ENCODE data around the gene DGKI. TPM values are rescaled to one million over a fixed set of nuclear protein-coding genes. Genes with fewer than 3 reads are reported as not detected.

The DGKI gene
- total RNA-seq, 1 experiment from 2014 or later: 0.15 TPM

GRCh38 chr7:137882806-137883205, 36.0 kb upstream of the DGKI start:
- Histone ChIP-seq H3K9me2 (ENCODE audit: insufficient read depth) (no peaks in the 10 kb centered on the region), H3K36me3 (ENCODE audit: control insufficient read depth in 1 of 2, insufficient read depth in 2 of 2, low read length in 2 of 2) (peaks cover 0 to 5% of the 10 kb centered on the region in 2 experiments; a peak in 2 of 4 replicates), H3K27ac (ENCODE audit: low read depth, low read length) (peak overlapping the region; percentile 48), H2AFZ (ENCODE audit: low read depth, low read length, poor library complexity, severe bottlenecking) (no peak overlapping the region), H4K20me1 (ENCODE audit: insufficient read depth) (no peaks in the 10 kb centered on the region), H3K79me2 (ENCODE audit: insufficient read depth, low read length) (no peaks in the 10 kb centered on the region), H3K4me3 (replicated peaks in 1 of 2; ENCODE audit: low read depth in 1 of 2, low read length in 2 of 2) (no peak overlapping the region; a peak in 1 of 4 replicates), H3K9me3 (ENCODE audit: control insufficient read depth in 1 of 2, insufficient read depth in 1 of 2, low read depth in 1 of 2, low read length in 2 of 2) (no peaks in the 10 kb centered on the region), H3K4me1 (ENCODE audit: control insufficient read depth in 1 of 2, insufficient read depth in 2 of 2, low read length in 2 of 2) (peaks cover 16 to 23% of the 10 kb centered on the region in 2 experiments), H3K9ac (ENCODE audit: low read length) (peak overlapping the region; percentile 34; the same call in 1 of the 2 replicates), H3K4me2 (ENCODE audit: low read length) (peak overlapping the region; percentile 80), H3K27me3 (ENCODE audit: insufficient read depth, low read length) (no peaks in the 10 kb centered on the region)
- TF ChIP-seq REST (IDR thresholded peaks at IDR 0.05; ENCODE audit: low read depth): no peak
- TF ChIP-seq SP1 (IDR thresholded peaks at IDR 0.05; ENCODE audit: low read depth): peak; percentile 20; the same call in 1 of the 2 replicates
- DNase-seq (ENCODE audit: low read depth, low spot score) (no peak), ATAC-seq (peak; percentile 8; the same call in 1 of the 2 replicates)
- ChIA-PET CTCF (interaction anchor here (0.9 to 1.0 kb wide), 2 partner anchors 21 to 226 kb away, joined by 3 to 4 read pairs; no protein-coding TSS in a partner anchor), RAD21 (ENCODE audit: low non-redundant PET in 1 of 2, low total read pairs in 2 of 2, uncharacterized antibody in 2 of 2, unreplicated experiment in 2 of 2) (no interaction called here), POLR2A (no interaction called here)
- no TSS peak for BruUV-seq (replicated peaks)
- intact Hi-C loops (cut with micrococcal nuclease): no loop called here

GRCh38 chr7:137882261-137882668, 35.5 kb upstream of the DGKI start:
- Histone ChIP-seq H3K27me3 (ENCODE audit: insufficient read depth, low read length) (no peaks in the 10 kb centered on the region), H3K9me2 (ENCODE audit: insufficient read depth) (no peaks in the 10 kb centered on the region), H3K27ac (ENCODE audit: low read depth, low read length) (peak overlapping the region; percentile 48), H4K20me1 (ENCODE audit: insufficient read depth) (no peaks in the 10 kb centered on the region), H3K79me2 (ENCODE audit: insufficient read depth, low read length) (no peaks in the 10 kb centered on the region), H3K36me3 (ENCODE audit: control insufficient read depth in 1 of 2, insufficient read depth in 2 of 2, low read length in 2 of 2) (peaks cover 0 to 5% of the 10 kb centered on the region in 2 experiments; a peak in 2 of 4 replicates), H3K4me1 (ENCODE audit: control insufficient read depth in 1 of 2, insufficient read depth in 2 of 2, low read length in 2 of 2) (peaks cover 16 to 23% of the 10 kb centered on the region in 2 experiments), H3K4me2 (ENCODE audit: low read length) (peak overlapping the region; percentile 80), H3K4me3 (replicated peaks in 1 of 2; ENCODE audit: low read depth in 1 of 2, low read length in 2 of 2) (no peak overlapping the region; a peak in 1 of 4 replicates), H3K9ac (ENCODE audit: low read length) (peak overlapping the region; percentile 34; the same call in 1 of the 2 replicates), H3K9me3 (ENCODE audit: control insufficient read depth in 1 of 2, insufficient read depth in 1 of 2, low read depth in 1 of 2, low read length in 2 of 2) (no peaks in the 10 kb centered on the region), H2AFZ (ENCODE audit: low read depth, low read length, poor library complexity, severe bottlenecking) (no peak overlapping the region)
- TF ChIP-seq ATF3 (IDR thresholded peaks at IDR 0.05) (no peak), JUND (IDR thresholded peaks at IDR 0.05) (peak; percentile 92), ELF1 (IDR thresholded peaks at IDR 0.05; ENCODE audit: borderline replicate concordance, low read depth) (no peak), MAX (IDR thresholded peaks at IDR 0.05) (peak; percentile 32; the same call in 1 of the 2 replicates), YY1 (IDR thresholded peaks at IDR 0.05; ENCODE audit: extremely low read depth, insufficient replicate concordance, low read depth, low read length) (peak; percentile 48), POLR2AphosphoS5 (IDR thresholded peaks at IDR 0.05; ENCODE audit: low read depth, low read length) (peak; percentile 50; the same call in 1 of the 2 replicates), SRF (IDR thresholded peaks at IDR 0.05; ENCODE audit: low read depth) (peak; percentile 49; the same call in 1 of the 2 replicates), TCF7L2 (IDR thresholded peaks at IDR 0.05; ENCODE audit: borderline replicate concordance, extremely low read depth, insufficient read depth, insufficient read length) (peak; percentile 31), RAD21 (IDR thresholded peaks at IDR 0.05; ENCODE audit: low read depth) (peak; percentile 27; the same call in 1 of the 2 replicates), CBX3 (IDR thresholded peaks at IDR 0.05; ENCODE audit: low read depth) (peak; percentile 96), EGR1 (IDR thresholded peaks at IDR 0.05; ENCODE audit: low read depth) (no peak), SP1 (IDR thresholded peaks at IDR 0.05; ENCODE audit: low read depth) (peak; percentile 79), FOSL1 (IDR thresholded peaks at IDR 0.05; ENCODE audit: low read depth) (peak; percentile 95), EZH2 (IDR thresholded peaks at IDR 0.05) (no peak)
- DNase-seq (ENCODE audit: low read depth, low spot score) (peak; percentile 85), ATAC-seq (peak; percentile 98)
- ChIA-PET CTCF (interaction anchor here (0.9 to 1.0 kb wide), 2 partner anchors 21 to 226 kb away, joined by 3 to 4 read pairs; no protein-coding TSS in a partner anchor), RAD21 (ENCODE audit: low non-redundant PET in 1 of 2, low total read pairs in 2 of 2, uncharacterized antibody in 2 of 2, unreplicated experiment in 2 of 2) (no interaction called here), POLR2A (no interaction called here)
- intact Hi-C loops (cut with micrococcal nuclease): no loop called here
- no TSS peak for BruUV-seq (replicated peaks)

All from HCT116 (cell line).